Measurements from ENCODE around the gene ATP9A.

DNA sequence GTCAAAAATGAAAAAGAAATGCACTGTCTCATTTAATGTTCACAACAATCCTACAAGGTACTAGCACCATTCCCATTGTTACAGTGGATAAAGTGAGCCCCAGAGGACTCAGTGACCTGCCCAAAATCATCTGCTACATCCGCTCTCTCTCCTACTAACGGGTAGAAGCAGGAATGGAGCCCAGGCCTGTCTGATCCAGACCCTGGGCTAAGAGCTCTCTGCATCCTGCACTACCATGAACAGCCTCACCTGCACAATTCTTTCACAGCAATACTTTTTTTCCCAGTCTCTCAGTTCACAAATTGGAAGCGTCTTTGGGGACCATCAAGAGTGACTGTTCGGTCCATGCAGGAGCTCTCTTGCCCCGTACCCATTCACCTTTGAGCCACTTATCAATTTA, 31.2 kb downstream of the ATP9A start:
- TF ChIP-seq, protein P1, sequence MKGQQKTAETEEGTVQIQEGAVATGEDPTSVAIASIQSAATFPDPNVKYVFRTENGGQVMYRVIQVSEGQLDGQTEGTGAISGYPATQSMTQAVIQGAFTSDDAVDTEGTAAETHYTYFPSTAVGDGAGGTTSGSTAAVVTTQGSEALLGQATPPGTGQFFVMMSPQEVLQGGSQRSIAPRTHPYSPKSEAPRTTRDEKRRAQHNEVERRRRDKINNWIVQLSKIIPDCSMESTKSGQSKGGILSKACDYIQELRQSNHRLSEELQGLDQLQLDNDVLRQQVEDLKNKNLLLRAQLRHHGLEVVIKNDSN (IDR thresholded peaks at IDR 0.05; ENCODE audit: borderline replicate concordance, low read depth), result no peak
- TF ChIP-seq RFX5 (IDR thresholded peaks at IDR 0.05; ENCODE audit: low read length) (no peak), TAF1 (IDR thresholded peaks at IDR 0.05; ENCODE audit: borderline replicate concordance, low read depth, low read length) (no peak), JUND (IDR thresholded peaks at IDR 0.05) (no peak), NRF1 (IDR thresholded peaks at IDR 0.05; ENCODE audit: low read depth, low read length) (no peak), YY1 (IDR thresholded peaks at IDR 0.05; ENCODE audit: low read depth) (no peak)
- TF ChIP-seq, protein P2, sequence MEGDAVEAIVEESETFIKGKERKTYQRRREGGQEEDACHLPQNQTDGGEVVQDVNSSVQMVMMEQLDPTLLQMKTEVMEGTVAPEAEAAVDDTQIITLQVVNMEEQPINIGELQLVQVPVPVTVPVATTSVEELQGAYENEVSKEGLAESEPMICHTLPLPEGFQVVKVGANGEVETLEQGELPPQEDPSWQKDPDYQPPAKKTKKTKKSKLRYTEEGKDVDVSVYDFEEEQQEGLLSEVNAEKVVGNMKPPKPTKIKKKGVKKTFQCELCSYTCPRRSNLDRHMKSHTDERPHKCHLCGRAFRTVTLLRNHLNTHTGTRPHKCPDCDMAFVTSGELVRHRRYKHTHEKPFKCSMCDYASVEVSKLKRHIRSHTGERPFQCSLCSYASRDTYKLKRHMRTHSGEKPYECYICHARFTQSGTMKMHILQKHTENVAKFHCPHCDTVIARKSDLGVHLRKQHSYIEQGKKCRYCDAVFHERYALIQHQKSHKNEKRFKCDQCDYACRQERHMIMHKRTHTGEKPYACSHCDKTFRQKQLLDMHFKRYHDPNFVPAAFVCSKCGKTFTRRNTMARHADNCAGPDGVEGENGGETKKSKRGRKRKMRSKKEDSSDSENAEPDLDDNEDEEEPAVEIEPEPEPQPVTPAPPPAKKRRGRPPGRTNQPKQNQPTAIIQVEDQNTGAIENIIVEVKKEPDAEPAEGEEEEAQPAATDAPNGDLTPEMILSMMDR (IDR thresholded peaks at IDR 0.05), result no peak
